ENCODE measurements around the gene BDKRB2. TPM values are rescaled to one million over a fixed set of nuclear protein-coding genes. Genes with fewer than 3 reads are reported as not detected.
A peak's percentile ranks its signal among the peaks of the same experiment; 100 is the strongest.

Gene BDKRB2
- total RNA-seq, 1 donor, result under 0.01 TPM

DNA sequence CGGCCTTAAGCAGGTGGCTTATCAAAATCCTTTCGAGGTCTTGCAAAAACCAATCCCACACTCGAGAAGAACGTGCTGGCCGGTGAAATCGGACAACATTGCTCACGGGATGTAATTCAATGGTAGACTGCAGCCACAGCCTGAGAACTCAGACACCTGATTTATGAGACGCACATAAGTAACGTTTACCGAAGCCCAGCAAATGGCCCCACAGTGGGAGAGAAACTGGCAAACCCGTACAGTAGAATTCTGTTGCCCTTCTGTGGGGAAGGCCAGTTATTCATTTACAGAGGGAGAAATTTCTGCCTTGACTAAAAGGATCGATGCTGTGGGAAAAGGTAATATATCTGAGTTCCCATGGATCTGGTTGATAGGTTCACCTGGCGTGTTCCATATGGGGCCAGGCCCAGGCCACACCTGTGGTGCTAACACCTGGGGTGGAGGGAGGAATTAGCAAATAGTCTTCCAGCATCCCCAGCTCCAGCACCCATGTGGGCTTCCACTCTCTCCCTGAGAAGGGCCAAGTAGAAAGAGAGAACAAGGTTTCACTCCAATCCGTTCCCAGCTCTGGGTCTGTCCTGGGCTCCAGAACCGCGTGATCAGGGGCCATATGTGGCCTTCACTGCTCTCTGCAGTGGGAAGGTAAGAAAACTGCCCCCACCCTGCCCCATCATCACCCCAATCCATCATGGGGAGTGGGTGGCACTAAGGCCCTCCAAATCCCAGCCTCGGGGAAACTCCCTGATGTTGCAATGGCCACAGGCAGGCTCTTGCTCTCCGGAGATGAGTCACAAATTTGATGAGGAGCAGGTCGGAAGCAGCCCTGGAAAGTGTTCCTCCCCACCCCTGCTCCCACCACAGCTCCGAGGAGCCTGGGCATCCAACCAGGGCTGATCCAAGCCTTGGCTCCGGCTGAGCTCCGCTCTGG, 64.1 kb downstream of the BDKRB2 start:
- no peak for DNase-seq (ENCODE audit: low read depth in 2 of 3, low spot score in 2 of 3)

DNA sequence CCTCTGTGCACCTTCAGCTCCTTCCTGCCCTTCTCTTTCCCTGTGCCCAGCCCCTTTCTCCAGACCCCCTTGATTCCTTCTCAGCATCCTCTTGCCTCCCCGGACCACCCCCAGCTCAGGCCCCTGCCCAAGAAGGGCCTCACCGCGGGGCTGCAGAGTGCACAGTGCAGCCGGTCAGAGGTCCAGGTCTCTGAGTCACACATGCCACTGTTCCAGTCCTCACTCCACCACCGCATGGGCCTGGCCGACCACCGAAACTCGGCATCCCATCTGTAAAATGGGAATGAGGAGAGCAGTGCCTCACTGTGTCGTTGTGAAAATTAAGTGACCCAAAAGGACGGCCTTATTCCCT, 64.7 kb downstream of the BDKRB2 start:
- no peak for DNase-seq (ENCODE audit: low read depth in 2 of 3, low spot score in 2 of 3)

DNA sequence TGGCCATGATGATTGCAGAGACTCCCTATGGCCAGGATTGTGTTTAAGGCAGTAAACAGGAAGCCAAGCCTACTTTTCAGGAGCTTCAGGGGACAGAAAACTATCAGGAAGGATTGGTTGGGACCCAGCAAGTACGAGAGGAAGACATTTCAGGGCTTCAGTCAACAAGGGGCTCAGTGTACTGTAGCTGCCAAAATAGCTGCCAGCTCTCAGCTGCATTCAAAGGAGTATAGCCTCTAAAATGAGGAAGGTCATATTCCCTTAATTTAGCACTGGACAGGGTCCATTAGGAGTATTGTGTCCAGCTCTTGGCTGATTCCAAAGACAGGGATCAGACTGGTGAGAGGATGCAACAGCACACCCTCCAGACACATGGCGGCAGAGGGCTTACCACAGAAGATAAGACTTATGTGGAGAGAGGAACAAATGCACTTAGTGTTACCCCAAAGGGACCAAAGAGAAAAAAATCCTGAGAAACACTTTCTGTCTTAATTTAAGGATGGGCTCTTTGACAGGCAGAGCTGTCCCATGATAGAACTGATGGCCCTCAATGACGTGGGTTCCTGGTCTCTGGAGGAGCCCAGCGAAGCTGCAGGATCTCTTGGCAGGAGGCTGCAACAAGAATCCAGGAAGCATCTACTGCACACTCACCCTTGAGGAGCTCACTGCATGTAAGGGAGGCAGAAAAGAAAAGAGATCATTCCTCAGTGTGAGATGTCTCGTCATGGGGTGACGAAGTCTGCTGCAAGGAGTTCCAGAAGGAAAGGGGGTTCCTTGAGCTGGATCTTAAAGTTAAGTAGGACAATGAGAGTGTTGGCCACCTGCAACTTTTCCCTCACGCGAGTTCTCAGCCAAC, 66.2 kb downstream of the BDKRB2 start:
- no peak for DNase-seq (ENCODE audit: low read depth in 2 of 3, low spot score in 2 of 3)

DNA sequence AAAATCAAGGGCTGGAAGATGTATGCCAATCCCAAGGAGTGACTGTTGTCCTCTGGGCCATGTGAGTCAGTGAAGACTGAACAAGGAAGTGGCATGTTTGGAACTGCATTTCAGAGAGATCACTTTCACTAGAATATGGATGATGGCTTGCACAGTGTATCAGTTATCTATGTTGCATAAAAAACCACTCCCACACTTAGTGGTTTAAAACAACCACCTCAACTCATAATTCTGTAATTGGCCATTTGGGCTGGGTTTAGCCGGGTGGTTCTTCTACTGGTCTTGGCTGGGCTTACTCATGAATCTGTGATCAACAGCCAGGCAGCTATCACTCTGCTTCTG, 66.8 kb downstream of the BDKRB2 start:
- DNase-seq (ENCODE audit: low read depth in 2 of 3, low spot score in 2 of 3), result no peak

DNA sequence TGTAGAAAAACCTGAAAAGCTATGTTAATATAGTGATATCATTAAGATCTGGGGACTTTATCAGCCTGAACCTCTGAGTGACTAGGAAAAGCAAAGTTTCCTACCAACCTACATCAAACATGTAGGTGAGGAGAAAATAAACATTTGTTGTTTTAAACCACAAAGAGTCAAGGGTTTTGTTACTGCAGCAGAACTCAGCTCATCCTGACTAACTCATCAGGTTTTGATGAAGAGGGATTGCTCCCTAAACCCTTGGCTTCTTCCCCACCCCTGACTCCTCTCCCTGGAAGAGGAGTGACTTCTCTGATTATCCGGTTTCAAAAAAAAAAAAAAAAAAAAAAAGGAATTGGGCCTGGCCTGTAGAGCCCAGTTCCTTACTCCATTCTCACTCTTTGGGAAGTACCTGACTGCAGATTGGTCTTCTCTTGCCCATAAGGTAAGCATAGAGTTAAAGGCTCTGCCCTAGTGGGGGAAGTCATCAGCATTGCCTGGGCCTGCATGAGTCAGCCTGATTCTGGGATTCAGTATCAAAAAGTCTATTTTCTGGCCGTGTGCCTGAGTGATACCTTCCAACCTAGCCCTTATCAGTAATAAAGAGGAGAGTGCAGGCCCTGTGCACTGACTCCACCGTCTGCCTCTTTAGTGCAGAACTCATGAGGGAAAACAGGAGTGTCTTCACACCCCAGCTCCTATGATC, 68.3 kb downstream of the BDKRB2 start:
- DNase-seq (ENCODE audit: low read depth in 2 of 3, low spot score in 2 of 3), result no peak

DNA sequence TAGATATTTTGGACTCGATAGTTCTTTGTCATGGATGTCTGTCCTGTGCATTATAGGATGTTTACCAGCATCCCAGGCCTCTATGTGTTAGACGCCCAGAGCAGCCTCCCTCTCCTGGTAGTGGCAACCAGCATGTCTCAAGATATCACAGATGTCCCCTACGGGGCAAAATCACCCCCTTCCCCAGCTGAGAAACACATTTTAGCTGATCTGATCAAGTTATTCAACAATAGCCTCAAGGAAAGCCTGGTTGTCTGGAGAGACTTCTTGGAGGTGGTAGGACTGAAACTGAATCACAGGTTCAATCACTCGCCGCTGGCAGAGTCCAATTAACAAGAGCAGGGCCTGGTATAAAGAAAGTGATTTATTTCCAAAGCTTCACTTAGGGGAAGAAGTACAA, 69.0 kb downstream of the BDKRB2 start:
- DNase-seq (ENCODE audit: low read depth in 2 of 3, low spot score in 2 of 3), result no peak

DNA sequence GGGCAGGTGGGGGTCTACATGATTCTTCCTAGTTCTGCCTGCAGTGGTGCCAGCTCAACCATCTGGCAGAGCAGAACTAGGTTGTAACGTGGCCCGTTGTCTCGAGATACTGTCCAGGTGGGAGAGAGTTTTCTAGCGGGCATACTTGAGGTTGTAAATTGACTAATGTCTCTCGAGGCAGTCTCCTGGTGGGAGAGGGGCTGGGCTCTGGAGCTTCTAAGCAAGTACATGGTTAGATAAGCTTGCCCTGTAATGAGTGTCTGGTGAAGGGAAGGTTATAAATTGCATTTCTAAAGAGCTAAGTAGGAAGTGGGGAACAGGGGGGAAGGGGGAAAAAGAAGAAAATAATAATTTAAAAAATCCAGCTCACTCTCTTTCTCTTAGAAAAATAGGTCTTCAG, 69.5 kb downstream of the BDKRB2 start:
- no peak for DNase-seq (ENCODE audit: low read depth in 2 of 3, low spot score in 2 of 3)

DNA sequence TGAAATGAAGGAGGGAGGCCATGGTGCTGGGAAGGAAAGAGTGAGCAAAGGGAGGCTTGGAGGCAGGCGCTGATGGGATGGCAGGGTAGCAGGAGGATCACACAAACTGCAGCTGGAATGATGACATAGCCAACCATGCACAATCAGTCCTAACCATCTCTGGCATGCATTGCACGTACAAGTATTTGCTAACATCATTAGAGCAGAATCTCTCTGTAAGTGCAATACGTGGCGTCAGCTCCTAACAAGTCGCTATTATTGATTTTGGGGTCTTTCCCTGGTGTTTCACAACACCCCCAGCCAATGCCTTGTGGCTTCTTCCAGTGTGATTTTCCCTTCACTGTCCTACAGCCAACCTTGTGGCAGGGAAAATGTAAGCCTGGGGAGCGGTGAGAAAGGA, 69.9 kb downstream of the BDKRB2 start:
- no peak for DNase-seq (ENCODE audit: low read depth in 2 of 3, low spot score in 2 of 3)

DNA sequence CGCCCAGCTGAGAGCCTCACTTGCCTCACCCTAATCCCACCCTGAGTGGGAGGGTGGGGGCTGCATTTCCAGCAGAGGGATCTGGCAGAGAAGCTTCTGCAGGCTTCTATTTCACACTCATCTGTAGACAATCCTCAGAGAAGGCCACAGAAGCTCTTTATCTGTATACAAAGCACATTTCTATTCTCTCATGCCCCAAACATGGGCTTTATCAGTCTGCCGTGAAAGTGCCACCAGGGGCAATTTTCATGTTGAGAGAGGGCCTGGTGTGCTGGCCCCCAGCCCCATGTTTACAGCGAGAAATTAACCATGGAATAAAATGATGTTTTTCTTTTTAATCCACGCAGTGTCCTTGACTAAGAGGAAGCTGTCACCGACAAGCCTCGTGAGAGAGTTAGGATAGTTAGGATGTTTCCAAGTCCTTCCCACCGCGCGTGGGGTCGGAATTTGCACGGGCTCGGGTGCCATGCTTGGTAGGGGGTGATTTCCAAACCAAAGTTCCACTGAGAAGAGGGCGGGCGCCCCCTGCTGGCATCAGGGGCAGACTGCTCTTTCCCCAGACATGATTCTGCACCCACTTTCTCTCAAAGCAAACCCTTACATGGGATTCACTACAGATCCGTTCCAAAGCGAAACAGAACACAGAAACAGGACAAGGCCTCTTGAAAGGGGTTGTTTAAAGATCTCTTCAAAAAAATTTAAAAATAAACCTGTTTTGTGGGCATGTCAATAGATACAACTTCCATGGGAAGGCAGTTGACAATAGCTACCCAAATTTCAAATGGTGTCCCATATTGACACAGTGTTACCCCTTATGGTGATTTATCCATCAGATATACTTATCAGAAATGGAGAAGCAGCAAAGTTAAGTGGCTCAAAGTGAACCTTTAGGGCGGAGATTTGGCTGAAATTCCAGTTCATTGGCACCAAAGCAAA, 70.8 kb downstream of the BDKRB2 start:
- DNase-seq (ENCODE audit: low read depth in 2 of 3, low spot score in 2 of 3), result peak; percentile 44 to 66 (median 48)

DNA sequence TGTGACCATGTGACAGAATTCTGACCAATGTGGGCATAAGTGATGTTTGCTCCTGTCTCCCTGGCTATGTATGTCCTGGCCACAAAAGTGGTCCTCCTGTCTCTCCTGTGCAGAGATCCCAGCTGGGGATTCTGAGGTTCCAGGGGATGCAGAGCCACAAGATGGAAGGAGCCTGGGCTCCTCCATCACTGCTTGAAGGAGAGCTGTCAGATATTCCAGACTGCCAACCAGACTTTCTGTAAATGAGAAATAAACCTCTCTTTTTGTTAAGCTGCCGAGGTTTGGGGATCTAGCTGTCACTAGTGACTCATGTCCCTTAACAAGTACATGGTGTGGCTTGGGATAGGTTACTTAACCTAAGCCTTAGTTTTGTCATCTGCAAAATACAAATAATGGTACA, 73.3 kb downstream of the BDKRB2 start:
- no peak for DNase-seq (ENCODE audit: low read depth in 2 of 3, low spot score in 2 of 3)

DNA sequence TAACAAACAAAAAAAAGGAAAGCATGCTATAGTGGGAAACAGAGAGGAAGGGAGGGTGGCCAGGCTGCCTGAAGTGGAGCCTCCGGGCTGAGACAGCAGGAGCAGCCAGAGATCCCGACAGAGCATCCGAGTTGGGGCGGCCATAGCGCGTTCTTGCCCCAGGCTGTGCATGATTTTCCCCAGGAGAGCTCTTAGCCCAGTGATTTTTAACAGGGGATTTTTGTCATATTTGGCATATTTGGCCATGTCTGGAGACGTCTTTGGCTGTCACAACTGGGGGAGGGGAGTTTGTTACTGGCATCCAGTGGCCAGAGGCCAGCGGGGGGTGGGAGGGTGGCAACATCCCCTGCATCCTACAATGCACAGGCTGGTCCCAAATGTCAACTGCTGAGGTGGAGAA, 74.9 kb downstream of the BDKRB2 start:
- DNase-seq (ENCODE audit: low read depth in 2 of 3, low spot score in 2 of 3), result no peak

DNA sequence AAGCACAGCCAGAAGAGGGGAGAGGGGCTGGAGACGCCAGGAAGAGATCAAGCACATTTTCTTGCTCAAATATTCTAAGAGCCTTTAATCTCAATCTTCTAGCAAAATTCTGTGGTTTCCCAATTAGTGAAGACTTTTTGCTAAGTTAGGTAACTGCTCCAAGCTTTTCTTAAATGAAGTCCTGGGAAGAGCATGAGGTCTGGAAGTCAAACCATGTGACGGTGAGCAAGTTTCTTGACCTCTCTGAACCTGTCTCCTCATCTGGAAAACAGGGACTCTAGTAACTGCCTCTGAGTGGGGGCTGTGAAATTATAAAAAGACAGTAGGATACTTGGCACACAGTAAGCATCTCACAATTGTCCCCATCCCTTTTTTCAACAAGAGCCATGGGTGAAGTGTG, 75.5 kb downstream of the BDKRB2 start:
- DNase-seq (ENCODE audit: low read depth in 2 of 3, low spot score in 2 of 3), result no peak

DNA sequence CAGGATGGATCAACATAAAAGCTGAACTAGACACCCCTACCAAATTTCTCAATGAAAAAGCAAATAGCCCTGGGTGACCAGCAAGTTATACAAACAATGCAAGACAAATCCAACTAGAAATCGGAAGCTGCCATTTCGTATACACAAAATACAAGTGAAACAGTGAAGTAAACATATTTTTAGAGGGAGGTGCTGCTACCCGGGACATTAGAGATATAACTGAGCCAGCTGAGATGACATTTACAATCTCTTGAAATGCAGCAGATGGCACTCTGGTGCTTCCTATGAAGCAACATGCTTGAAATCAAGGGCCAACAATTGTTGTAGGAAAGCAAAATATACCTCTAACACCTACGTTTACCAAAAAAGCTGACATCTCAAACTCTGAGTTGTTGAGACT, 76.8 kb downstream of the BDKRB2 start:
- no peak for DNase-seq (ENCODE audit: low read depth in 2 of 3, low spot score in 2 of 3)

DNA sequence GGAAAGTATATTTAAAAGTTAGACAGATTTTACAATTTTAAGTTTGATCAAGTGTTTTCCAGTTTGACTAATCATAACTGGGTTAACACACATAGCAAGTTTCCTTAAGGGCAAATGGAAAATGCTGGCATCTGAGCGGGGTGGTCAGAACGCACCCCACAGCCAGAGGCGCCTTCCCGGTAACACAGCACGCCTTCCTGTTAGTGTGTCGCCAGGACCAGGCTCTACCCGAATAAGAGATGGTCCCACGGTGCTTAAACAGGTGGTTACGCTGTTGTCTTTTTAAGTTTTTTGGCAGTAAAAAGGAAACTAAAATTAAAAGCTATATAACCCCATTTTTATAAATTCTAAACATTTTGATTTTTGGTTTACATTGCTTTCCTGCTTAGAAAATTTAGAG, 79.4 kb downstream of the BDKRB2 start:
- no peak for DNase-seq (ENCODE audit: low read depth in 2 of 3, low spot score in 2 of 3)

DNA sequence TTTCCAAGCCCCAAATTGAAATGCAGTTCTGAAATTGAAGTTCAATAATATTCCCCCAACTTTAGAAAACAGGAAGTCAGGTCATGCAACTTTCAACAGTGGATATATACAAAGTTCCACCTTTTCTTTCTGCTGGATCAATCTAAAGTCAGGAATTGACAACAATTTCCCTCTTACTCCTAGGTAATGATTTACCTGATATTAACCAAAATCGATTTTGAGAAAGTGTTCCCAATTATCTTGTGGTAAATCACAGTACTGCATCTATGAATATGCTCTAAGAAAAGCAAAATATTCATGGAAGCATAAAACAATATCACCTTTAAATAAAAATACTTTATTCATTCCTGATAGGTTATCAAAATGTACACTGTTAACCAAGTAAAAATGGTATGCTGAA, 79.8 kb downstream of the BDKRB2 start:
- no peak for DNase-seq (ENCODE audit: low read depth in 2 of 3, low spot score in 2 of 3)

DNA sequence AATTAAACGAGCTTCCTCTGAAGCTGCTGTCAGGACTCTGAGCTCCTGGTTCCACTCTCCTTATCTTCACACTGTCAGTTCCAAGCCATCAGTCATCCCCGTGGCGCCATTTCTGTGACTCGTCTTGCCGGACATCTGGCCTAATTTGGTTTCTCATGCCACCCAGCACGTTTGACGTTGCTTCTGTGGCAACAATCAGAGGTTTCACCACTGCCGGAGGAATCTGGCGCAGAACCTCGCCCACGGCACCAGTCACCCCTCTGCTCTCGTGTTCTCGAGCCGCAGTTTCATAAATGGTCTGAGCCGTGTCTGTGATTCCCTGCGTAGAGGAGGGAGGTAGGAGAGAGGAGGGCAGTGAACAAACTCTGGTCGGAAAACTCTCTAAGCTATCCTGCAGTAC, 81.0 kb downstream of the BDKRB2 start:
- no peak for DNase-seq (ENCODE audit: low read depth in 2 of 3, low spot score in 2 of 3)

DNA sequence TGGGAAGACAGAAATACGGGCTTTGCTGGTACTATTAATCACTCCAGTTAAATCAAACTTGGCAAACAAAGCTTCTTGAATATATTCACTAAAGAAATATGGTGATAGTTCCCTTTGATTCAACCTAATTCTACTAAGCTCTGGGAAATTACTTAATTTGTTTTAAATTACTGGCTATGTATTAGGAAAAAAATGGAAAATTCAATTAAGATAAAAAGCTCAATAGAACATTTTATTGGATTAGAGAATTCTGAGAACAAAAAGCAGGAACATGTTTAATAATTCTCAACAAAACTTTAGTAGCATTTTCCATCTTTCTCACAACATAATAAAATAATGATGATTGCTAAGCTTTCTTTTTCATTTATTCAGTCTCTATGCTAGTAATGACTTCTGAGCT, 81.6 kb downstream of the BDKRB2 start:
- no peak for DNase-seq (ENCODE audit: low read depth in 2 of 3, low spot score in 2 of 3)

DNA sequence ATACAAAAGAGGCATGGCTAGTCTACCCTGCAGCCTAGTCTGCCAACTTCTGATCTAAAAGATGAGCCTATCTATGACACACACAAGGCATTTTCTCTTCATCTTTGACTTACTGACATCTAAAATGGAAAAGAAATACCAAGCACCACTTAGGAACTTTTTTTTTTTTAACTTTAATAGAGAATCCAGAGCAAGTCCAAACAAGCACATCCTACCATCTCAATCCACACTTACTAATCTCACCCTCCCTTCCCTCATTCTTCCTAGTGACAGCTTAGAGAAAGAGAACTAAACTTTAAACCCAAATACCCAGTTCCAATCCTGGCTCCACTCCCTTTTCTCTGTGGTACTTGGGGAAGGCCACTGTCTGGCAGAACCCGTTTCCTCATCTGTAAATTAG, 83.2 kb downstream of the BDKRB2 start:
- no peak for DNase-seq (ENCODE audit: low read depth in 2 of 3, low spot score in 2 of 3)
